Hematopoietic multipotent progenitor cell treated with erythropoietin and hydrocortisone succinate and interleukin-3 and kit ligand, for 8 days (in vitro differentiated cells): ENCODE results near the gene SPINK4.

Source experiments
- DNase-seq: peaks from one replicate; pipeline ENCODE4 v3.0.0-alpha.2; 2015

SPINK4 gene

DNA sequence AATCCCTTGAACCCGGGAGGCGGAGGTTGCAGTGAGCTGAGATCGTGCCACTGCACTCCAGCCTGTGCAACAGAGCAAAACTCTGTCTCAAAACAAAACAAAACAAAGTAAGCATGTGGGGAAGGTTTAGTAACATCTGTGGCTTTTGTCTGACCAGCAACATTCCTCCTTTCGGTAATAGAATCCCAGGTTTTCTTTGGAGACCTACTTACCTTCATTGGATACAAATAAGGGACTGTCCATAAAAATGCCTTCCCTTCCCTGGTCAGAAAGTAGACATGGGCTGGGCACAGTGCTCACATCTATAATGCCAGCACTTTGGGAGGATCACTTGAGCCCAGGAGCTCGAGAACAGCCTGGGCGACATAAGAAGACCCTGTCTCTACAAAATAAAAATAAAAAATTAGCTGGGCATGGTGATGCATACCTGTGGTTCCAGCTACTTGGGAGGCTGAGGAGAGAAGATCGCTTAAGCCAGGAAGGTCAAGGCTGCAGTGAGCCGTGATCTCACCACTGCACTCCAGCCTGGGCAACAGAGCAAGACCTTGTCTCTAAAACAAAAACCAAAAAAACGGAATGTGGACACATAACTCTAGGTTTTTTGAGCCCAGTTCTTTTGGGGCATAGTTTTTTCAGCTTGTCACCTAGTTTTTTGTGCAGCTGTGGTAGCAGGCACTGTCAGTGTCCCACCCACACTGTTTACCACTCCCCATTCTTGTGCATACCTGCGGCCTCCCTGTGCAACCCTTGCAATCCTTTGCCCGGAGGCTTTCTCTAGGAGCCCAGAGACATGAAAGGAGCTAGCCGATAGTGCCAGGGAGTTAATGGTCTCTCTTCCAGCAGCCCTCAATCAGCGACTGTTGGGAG, 9.0 kb upstream of the SPINK4 start:
- DNase-seq: no peak

- DNase-seq: no peak
Observed at GRCh38 chr9:33231623-33231942, 8.4 kb upstream of the SPINK4 start.

GRCh38 chr9:33232815-33233214, 7.2 kb upstream of the SPINK4 start:
- no peak for DNase-seq

DNA sequence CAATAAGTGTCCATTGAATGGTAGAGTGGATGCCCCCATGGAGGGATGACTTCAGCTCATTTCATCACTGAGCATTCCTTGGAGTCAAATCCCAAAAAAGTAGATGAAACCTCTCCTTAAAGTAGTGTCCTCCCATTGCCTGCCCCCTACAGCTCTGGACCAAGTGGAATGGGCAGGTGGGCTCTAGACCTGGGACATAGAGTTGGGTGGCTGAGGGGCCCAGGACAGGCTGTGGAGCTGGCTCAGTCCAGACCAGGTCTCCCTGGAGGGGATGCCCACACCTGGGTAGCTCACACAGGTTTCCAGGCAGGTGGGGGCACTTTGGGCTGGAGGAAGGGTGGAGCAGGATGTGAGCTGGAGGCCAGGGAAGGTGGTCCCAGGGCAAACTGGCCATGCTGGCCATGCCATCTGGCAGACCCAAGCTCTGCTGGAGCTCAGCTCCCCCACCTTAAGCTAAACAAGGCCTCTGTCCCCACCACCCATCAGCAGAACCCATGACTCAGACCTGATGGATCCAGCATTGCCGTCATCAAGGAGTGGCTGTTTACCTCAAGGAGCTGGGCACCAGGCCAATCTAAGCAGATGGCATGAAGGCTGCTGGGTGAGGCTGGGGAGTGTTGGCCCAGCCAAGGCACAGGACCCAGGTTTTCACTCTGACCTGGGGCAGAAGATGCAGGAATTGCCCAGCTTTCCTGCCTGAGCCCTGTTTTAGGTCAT, 6.2 kb upstream of the SPINK4 start:
- DNase-seq: peak; percentile 91

GRCh38 chr9:33234511-33235467, 5.2 kb upstream of the SPINK4 start:
- no peak for DNase-seq

- no peak for DNase-seq
Observed at GRCh38 chr9:33236571-33236970, 3.4 kb upstream of the SPINK4 start.

DNA sequence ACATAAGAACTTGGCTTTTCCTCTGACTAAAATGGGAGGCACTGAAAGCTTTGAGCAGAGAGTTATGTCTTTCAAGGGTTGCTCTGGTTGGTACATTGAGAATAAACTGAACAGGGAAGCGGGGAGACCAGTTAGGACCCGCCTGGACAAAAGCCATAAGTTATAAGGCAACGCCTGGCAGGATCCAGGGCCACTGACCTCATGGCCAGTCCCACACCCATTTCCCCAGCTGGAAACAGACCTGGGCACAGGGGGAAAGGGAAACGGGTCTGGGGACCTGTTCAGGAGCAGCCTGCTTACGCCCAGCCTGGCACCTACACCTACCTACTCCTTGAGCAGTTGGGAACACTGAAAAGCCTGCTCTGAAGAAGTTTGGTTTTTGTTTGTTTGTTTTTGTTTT, 1.3 kb downstream of the SPINK4 start:
- DNase-seq: no peak

DNA sequence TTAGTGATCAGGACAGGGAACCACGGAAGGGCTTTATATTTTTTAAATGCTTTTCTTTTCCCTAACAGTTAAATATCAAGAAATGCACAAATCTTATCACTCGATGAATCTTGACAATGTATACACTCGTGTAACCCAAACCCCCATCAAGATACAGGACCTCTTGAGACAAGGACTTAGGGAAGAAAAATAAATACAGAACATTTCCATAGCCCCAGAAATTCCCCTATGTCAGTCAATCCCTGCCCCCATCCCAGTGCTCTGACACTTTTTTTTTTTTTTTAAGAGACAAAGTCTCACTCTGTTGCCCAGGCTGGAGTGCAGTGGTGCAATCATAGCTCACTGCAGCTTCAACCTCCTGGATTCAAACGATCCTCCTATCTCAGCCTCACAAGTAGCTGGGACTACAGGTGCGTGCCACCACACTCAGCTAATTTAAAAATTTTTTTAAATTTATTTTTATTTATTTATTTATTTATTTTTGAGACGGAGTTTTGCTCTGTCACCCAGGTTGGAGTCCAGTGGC, 2.7 kb downstream of the SPINK4 start:
- no peak for DNase-seq

DNA sequence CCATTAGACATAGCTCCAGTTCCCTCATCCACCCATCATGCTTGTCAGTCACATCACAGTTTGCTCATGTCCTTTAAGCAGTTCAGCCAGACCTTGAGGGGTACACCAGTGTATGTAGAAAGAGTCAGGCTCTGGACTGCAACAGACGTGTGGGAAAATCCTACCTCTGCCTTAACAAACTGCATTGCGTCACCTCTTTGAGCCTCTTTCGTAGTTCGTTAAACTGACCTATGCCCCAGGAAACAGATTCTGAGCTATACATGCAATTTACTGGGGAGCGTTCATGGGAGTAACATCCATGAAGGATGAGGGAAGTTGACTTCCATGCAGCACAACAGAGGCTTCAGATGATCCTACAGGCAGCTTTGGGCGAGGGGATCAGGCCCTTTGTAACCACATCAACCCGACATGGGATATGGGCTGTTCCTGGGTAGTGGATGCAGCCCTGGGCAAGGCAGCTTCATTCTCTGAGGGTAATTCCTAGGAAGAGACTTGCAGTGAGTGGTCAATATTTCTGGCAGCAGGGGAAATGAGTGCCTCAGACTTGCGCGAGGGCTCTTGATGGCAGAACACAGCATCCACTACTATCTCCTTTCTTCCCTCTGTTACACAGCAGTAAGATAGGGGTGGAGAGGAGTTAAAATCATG, 4.3 kb downstream of the SPINK4 start:
- no peak for DNase-seq

GRCh38 chr9:33245341-33245740, 5.4 kb downstream of the SPINK4 start:
- DNase-seq: no peak

GRCh38 chr9:33246269-33246860, 6.4 kb downstream of the SPINK4 start:
- no peak for DNase-seq

DNA sequence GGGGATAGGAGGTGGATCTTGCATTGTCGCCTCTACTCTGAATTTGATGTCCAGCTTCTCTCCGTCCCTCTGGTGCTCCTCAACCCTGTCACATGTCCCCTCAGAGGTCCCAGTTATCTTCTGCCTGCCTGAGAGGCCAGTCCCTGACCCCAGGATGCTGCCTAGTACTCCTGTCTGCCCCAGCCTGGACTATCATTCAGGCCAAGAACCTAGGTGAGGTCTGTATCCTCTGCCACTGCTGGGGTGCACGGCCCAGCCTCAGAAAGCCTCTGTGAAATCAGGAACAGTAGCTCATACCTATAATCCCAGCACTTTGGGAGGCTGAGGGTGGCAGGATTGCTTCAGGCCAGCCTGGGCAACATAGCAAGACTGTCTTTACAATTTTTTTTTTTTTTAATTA, 8.6 kb downstream of the SPINK4 start:
- DNase-seq: no peak

- no peak for DNase-seq
Observed at GRCh38 chr9:33249087-33249658, 9.2 kb downstream of the SPINK4 start.

DNA sequence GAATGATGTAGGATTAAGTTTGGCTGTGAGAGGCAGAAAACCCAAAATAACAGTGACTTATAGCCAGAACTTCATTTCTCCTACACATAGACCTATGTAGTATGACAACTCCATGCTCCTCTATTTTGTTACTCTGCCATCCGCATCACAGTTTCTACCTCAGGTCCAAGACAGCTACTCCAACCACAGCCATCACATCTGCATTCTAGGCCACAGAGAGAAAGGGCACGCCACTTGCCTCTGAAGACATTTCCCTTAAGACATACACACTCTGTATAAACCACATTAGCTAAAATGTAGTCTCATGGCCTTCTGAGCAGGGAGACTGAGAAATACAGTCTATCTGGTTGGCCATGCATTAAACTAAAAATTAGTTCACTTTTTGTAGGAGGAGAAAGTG, 10.0 kb downstream of the SPINK4 start:
- DNase-seq: no peak

- DNase-seq: no peak
Observed at GRCh38 chr9:33250458-33250995, 10.6 kb downstream of the SPINK4 start.

GRCh38 chr9:33254211-33254610, 14.2 kb downstream of the SPINK4 start:
- no peak for DNase-seq

- DNase-seq: no peak
Observed at GRCh38 chr9:33255014-33255413, 15.0 kb downstream of the SPINK4 start.

DNA sequence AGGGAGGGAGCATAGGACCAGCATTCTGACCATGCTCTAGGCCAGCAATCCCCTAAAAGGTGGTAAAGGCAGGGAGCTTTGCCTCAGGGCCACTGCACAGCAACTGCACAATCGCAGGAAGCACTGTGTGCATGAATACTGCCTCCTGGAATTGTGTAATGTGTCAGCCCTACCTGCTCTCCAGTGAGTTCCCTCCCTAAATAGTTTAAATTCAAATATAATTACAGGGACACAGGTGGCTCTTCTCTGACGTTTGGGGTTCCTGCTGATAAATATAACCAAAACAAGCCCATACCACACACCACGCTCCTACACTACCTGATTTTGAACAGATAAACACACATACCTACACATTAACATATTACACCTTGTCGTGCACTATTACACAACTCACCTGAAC, 15.5 kb downstream of the SPINK4 start:
- no peak for DNase-seq

DNA sequence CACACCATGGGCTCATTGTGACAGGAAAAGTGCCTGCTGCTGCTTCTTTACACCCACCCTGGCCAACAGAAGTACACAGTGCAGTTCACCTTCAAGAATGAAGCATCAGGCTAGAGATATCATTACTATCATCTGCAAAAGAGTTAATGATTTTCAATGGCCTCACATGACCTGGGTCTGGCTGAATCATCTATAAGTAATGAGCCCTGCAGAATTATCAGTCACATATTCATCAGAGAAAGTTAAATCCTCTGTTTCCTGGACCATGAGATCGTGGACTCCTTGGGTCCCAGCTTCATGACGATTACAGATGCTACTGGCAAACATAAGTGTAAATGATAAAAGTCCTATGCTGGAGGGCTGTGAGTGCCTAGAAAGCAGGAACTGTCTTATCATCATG, 16.3 kb downstream of the SPINK4 start:
- no peak for DNase-seq

DNA sequence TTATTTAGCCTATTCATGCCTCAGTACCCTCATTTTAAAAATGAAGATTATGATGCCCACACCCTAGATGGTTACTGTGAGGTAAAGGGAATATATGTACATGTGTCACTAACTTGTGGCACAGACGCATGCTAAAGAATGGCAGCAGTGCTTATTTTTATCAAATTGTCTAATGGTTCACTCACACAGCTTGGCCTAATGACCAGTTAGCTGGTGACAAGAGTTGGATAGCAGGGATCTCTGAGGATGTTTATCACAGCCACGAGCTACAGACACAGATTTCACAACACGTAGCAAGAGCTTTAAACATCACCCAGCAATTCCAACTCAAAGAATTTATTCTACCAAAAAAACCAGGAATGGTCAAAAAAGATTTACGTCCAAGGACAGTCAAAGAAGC, 17.3 kb downstream of the SPINK4 start:
- DNase-seq: no peak

DNA sequence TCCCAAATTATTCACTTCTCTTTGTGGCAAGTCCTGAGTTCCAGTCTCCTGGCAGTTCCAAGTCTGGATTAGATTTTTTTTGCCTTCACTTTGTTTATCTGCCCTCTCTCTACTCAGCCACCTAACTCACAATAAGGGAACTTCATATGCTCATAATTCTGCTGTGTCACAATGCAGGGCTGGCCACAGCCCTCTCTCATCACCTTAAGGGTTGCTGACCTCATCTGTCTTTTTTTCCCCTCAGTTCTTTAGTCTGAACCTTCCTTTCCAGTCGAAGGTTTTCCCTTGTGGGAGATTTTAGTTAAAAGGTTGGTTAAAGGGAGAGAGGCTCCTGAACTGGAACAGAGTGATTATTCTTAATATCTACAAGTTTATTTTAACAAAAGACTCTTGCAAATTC, 20.4 kb downstream of the SPINK4 start:
- no peak for DNase-seq
